Measurements from ENCODE around the gene ELOVL5.
A peak's percentile ranks its signal among the peaks of the same experiment; 100 is the strongest.
"Not testable (repeated sequence)": the region's sequence is repeated elsewhere in the genome, so short reads cannot be mapped to it uniquely, and the experiment has no call there.

ELOVL5 gene

DNA sequence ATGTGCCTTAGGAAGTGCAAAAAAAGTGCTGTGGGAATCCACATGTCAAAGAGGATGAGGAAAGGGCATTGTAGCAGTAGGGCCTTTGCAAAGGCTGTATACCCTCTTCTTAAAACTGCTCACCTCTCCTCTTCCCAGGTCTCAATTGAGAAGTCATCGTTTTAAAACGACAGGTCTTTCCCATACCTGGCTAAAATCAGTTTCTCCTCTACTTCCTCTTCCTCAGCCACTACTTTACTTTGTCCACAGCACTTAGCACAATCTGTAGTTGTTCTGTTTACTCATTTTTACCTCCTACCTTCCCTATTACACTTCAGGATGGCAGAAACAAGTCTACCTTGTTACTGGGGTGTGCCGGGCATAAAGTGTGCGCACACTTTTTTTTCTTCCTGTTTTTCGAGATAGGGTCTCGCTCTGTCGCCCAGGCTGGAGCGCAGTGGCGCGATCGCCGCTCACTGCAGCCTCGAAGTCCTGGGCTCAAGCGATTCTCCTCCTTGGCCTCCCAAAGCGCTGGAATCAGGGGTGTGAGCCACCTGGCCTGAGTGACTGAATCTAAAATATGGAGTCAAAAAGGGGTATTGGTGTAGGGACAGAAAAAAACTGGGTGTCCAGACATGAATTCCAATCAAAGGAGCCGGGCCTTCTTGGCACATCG lies 9.8 kb upstream of the ELOVL5 start:
- Histone ChIP-seq H3K4me1 (ENCODE audit: insufficient read depth, low read length) (peaks cover 6% of the 10 kb centered on the region), H3K27ac (ENCODE audit: low read depth, low read length) (peak overlapping the region; percentile 92), H3K4me3 (ENCODE audit: low read depth in 1 of 2, low read length in 2 of 2) (peak overlapping the region; percentile 53 to 57), H3K27me3 (ENCODE audit: control insufficient read depth in 1 of 2, insufficient read depth in 2 of 2, low read length in 2 of 2) (no peaks in the 10 kb centered on the region), H3K36me3 (ENCODE audit: insufficient read depth, low read length) (no peaks in the 10 kb centered on the region), H3K9ac (ENCODE audit: low read length) (peak overlapping the region; percentile 6), H3K9me3 (ENCODE audit: low read length) (no peaks in the 10 kb centered on the region)

DNA sequence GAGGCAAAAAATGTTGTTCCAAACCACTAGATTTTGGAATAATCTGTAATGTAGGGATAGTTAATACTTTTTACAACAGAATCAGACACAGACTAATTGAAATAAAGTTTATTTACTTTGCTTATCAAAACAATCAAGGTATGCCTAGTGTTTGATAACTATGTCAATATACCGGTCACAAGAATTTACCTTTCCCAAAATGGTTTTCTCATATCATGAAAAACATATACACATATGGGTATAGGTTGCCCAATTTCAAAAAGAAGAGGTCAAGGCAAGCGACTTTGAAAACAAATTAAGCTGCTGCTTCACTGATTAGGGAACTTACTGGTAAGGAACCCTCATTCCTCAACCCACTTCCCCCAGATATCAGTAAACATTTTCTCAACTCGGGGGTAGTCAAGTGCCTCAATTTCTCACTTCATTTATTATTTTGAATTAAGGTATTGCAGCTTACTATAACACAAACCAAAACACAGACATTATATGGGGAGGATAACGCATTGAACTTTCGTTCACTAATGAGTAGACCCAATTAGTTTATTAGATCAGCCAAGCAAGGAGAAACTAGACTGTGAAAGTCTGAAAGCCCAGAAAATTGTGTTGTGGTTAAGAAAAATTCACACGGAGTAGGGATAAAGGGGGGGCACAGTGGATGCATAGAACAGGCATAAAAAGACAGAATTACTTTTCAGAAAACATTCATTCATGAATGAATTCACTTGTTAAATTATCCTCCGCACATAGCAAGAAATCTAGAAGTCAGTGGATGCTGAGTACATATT lies 9.0 kb upstream of the ELOVL5 start:
- H3K36me3 ChIP-seq (ENCODE audit: insufficient read depth, low read length): no peaks in the 10 kb centered on the region
- H3K27ac ChIP-seq (ENCODE audit: low read depth, low read length): no peak overlapping the region
- H3K4me1 ChIP-seq (ENCODE audit: insufficient read depth, low read length): peaks cover 6% of the 10 kb centered on the region
- no peaks in the 10 kb centered on the region for H3K27me3 ChIP-seq (ENCODE audit: control insufficient read depth in 1 of 2, insufficient read depth in 2 of 2, low read length in 2 of 2)
- H3K4me3 ChIP-seq (ENCODE audit: low read depth in 1 of 2, low read length in 2 of 2): no peak overlapping the region
- no peaks in the 10 kb centered on the region for H3K9me3 ChIP-seq (ENCODE audit: low read length)
- H3K9ac ChIP-seq (ENCODE audit: low read length): no peak overlapping the region

DNA sequence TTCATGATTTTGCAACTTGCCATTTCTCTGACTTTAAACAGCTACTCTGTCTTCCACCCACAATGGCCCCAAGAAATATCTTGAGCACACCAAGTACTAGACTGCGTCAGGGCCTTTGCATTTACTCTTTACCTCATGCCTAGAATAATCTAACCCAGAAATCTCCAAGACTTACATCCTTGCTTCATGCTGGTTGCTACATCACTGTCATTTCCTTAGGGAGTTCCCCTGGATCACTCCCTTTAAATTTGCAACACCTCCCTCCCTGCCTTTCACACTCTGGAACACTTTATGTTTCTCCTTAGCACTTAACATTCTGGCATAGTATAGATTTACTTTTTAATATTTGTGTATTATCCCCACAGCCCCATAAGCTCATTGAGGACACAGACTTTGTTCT lies 4.9 kb upstream of the ELOVL5 start:
- no peak overlapping the region for H3K4me3 ChIP-seq (ENCODE audit: low read depth in 1 of 2, low read length in 2 of 2)
- H3K36me3 ChIP-seq (ENCODE audit: insufficient read depth, low read length): no peaks in the 10 kb centered on the region
- H3K9me3 ChIP-seq (ENCODE audit: low read length): no peaks in the 10 kb centered on the region
- H3K9ac ChIP-seq (ENCODE audit: low read length): no peak overlapping the region
- peaks cover 11% of the 10 kb centered on the region for H3K4me1 ChIP-seq (ENCODE audit: insufficient read depth, low read length)
- no peaks in the 10 kb centered on the region for H3K27me3 ChIP-seq (ENCODE audit: control insufficient read depth in 1 of 2, insufficient read depth in 2 of 2, low read length in 2 of 2)
- H3K27ac ChIP-seq (ENCODE audit: low read depth, low read length): no peak overlapping the region

DNA sequence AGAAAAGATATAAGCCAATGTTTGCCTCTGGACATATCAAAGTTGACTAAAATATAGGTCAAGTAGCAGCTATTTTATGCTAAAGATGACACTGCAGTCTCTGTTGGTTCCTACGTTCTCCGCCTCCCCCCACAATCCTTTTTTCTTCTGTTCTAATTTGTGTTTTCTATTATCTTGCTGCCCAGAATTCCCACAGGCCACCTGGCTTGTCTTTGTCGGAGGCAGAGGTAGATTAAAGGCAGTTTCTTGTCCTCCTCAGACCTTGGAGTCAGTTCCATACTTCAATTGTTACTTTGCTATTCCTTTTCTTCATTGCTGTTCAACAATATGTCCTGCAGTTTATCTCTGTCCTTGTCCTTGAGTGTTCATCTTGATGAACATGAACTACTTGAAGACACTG lies 3.6 kb upstream of the ELOVL5 start:
- Histone ChIP-seq H3K27ac (ENCODE audit: low read depth, low read length) (no peak overlapping the region), H3K4me1 (ENCODE audit: insufficient read depth, low read length) (peaks cover 7% of the 10 kb centered on the region), H3K36me3 (ENCODE audit: insufficient read depth, low read length) (no peaks in the 10 kb centered on the region), H3K9ac (ENCODE audit: low read length) (no peak overlapping the region), H3K27me3 (ENCODE audit: control insufficient read depth in 1 of 2, insufficient read depth in 2 of 2, low read length in 2 of 2) (no peaks in the 10 kb centered on the region), H3K9me3 (ENCODE audit: low read length) (no peaks in the 10 kb centered on the region), H3K4me3 (ENCODE audit: low read depth in 1 of 2, low read length in 2 of 2) (no peak overlapping the region)

DNA sequence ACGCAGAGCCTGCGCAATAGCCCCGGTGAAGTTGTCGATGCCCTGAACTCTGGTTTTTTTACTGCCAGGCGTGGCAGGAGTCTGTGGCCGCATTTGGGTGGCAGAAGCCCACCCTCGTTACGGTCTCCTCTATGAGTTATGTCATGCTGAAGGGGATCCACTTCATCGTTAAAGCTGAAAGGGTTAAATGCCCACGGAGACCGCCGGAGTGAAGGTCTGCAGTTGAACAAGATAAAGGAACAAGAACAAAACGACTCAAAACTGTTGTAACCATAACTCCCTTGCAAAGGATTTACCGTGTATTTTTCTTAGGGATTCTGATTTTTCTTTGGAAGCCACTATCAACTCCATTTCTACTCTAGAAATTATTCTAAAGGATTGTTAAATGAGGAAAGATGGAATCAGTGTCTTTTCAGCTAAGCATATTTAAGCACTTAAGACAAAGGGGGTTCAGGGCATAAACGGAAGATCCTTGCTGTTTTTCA lies 501 bp upstream of the ELOVL5 start:
- Histone ChIP-seq H3K27me3 (ENCODE audit: control insufficient read depth in 1 of 2, insufficient read depth in 2 of 2, low read length in 2 of 2) (no peaks in the 10 kb centered on the region), H3K4me3 (ENCODE audit: low read depth in 1 of 2, low read length in 2 of 2) (peak overlapping the region; percentile 62 to 66), H3K9ac (ENCODE audit: low read length) (peak overlapping the region; percentile 63), H3K36me3 (ENCODE audit: insufficient read depth, low read length) (no peaks in the 10 kb centered on the region), H3K9me3 (ENCODE audit: low read length) (no peaks in the 10 kb centered on the region), H3K27ac (ENCODE audit: low read depth, low read length) (peak overlapping the region; percentile 95), H3K4me1 (ENCODE audit: insufficient read depth, low read length) (peaks cover 17% of the 10 kb centered on the region)

DNA sequence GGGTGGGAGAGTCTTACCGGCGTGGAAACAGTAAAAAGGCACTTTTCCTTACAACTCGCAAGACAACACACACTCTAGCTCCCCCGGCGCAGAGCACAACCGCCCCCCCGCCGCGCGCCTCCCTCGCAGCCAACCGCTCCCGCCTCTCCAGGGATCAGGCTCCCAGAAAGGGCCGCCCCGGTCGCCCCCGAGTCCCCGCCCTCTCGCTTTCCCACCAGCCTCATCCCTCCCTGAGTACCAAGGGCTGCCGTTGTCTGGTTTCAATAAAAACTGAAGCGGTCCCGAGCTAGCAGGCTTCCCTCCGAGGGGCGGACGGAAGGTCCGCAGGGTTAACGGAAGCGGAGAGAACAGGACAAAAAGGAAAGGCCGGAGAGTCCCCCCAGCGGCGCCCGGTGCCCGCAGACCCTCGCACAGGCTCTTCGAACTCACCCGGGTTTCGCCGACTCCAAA lies 804 bp downstream of the ELOVL5 start:
- Histone ChIP-seq H3K27me3 (ENCODE audit: control insufficient read depth in 1 of 2, insufficient read depth in 2 of 2, low read length in 2 of 2) (no peaks in the 10 kb centered on the region), H3K9ac (ENCODE audit: low read length) (peak overlapping the region; percentile 72), H3K36me3 (ENCODE audit: insufficient read depth, low read length) (no peaks in the 10 kb centered on the region), H3K9me3 (ENCODE audit: low read length) (no peaks in the 10 kb centered on the region), H3K4me1 (ENCODE audit: insufficient read depth, low read length) (peaks cover 17% of the 10 kb centered on the region), H3K27ac (ENCODE audit: low read depth, low read length) (peak overlapping the region; percentile 95), H3K4me3 (ENCODE audit: low read depth in 1 of 2, low read length in 2 of 2) (peak overlapping the region; percentile 62 to 66)

DNA sequence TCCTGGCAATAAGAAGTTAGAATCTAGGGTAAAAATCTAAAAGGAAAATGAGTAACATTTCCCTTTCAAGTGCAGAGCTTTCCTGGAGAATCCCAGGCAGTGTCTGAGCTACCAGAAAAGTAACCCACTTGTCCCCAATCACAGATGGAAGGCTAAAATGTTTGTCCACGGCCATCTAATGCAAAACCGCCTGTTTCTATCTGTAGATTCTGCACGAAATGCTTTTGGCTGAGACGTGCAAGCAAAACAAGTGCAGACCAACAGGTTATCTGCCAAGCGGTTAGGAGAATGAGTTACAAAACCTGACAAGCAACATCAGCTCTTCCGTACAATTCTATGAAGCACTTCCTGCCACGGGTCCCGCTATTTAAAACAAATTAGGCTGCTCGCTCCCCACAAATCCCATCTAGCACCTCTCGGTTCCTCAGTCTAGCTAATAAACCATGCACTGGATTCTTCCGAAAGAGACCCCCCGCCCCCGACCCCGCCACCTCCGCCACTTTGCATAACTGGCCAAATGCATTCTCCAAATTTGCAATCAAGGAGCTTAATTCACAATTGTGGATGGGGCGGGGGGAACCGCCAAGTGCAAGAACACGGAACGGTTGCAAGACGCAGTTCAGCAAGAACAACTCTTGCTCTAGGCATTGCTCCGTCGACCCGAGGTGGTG lies 1.4 kb downstream of the ELOVL5 start:
- Histone ChIP-seq H3K4me3 (ENCODE audit: low read depth in 1 of 2, low read length in 2 of 2) (peak overlapping the region; percentile 62 to 66), H3K4me1 (ENCODE audit: insufficient read depth, low read length) (peaks cover 22% of the 10 kb centered on the region), H3K9ac (ENCODE audit: low read length) (no peak overlapping the region), H3K27me3 (ENCODE audit: control insufficient read depth in 1 of 2, insufficient read depth in 2 of 2, low read length in 2 of 2) (no peaks in the 10 kb centered on the region), H3K27ac (ENCODE audit: low read depth, low read length) (peak overlapping the region; percentile 95), H3K9me3 (ENCODE audit: low read length) (no peaks in the 10 kb centered on the region), H3K36me3 (ENCODE audit: insufficient read depth, low read length) (no peaks in the 10 kb centered on the region)

DNA sequence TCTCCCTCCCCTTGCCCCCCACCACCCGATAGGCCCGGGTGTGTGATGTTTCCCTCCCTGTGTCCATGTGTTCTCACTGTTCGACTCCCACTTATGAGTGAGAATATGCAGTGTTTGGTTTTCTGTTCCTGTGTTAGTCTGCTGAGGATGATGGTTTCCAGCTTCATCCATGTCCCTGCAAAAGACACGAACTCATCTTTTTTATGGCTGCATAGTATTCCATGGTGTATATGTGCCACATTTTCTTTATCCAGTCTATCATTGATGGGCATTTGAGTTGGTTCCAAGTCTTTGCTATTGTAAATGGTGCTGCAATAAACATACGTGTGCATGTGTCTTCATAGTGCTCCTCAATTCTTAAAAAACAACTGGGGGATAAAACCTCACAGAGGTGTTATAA lies 2.7 kb downstream of the ELOVL5 start:
- H3K27ac ChIP-seq (ENCODE audit: low read depth, low read length); H3K9ac ChIP-seq (ENCODE audit: low read length); H3K36me3 ChIP-seq (ENCODE audit: insufficient read depth, low read length); H3K9me3 ChIP-seq (ENCODE audit: low read length); H3K27me3 ChIP-seq (ENCODE audit: control insufficient read depth in 1 of 2, insufficient read depth in 2 of 2, low read length in 2 of 2); H3K4me3 ChIP-seq (ENCODE audit: low read depth in 1 of 2, low read length in 2 of 2): not testable (repeated sequence)
- H3K4me1 ChIP-seq (ENCODE audit: insufficient read depth, low read length): peaks cover 30% of the 10 kb centered on the region

DNA sequence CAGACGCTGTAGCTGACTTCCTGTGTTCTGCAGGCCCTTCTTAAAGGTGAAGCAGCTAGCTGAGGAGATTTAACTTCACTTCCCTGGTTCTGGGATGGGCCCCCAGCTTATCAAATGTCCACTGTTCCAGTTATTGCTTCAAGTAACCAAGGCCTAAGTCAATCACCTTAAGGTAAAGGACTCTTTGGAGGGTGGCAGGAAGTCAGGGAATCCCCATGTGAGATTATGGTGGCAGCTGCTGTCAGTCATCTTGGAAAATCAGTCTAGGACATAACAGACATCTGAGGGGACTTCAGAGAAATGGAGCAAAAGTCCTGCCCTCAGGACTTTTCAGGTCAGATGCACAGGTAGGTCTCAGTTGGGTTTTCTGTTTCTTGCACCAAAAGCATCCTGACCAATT lies 3.8 kb downstream of the ELOVL5 start:
- Histone ChIP-seq H3K4me3 (ENCODE audit: low read depth in 1 of 2, low read length in 2 of 2) (no peak overlapping the region), H3K36me3 (ENCODE audit: insufficient read depth, low read length) (no peaks in the 10 kb centered on the region), H3K27me3 (ENCODE audit: control insufficient read depth in 1 of 2, insufficient read depth in 2 of 2, low read length in 2 of 2) (no peaks in the 10 kb centered on the region), H3K4me1 (ENCODE audit: insufficient read depth, low read length) (peaks cover 30% of the 10 kb centered on the region), H3K9ac (ENCODE audit: low read length) (no peak overlapping the region), H3K27ac (ENCODE audit: low read depth, low read length) (no peak overlapping the region), H3K9me3 (ENCODE audit: low read length) (no peaks in the 10 kb centered on the region)

DNA sequence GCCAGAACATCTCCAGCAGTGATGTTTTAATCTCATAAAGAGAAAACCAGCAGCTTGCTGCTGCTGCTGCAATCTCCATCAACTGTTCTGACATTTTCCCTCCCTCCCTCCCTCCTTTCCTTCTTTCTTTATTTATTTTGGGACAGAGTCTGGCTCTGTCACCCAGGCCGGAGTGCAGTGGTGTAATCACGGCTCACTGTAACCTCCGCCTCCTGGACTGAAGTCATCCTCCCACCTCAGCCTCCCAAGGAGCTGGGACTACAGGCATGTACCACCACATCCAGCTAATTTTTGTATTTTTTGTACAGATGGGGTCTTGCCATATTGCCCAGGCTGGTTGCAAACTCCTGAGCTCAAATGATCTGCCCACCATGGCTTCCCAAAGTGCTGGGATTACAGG lies 5.7 kb downstream of the ELOVL5 start:
- no peaks in the 10 kb centered on the region for H3K36me3 ChIP-seq (ENCODE audit: insufficient read depth, low read length)
- no peaks in the 10 kb centered on the region for H3K27me3 ChIP-seq (ENCODE audit: control insufficient read depth in 1 of 2, insufficient read depth in 2 of 2, low read length in 2 of 2)
- no peak overlapping the region for H3K9ac ChIP-seq (ENCODE audit: low read length)
- peaks cover 37% of the 10 kb centered on the region for H3K4me1 ChIP-seq (ENCODE audit: insufficient read depth, low read length)
- no peaks in the 10 kb centered on the region for H3K9me3 ChIP-seq (ENCODE audit: low read length)
- no peak overlapping the region for H3K27ac ChIP-seq (ENCODE audit: low read depth, low read length)
- H3K4me3 ChIP-seq (ENCODE audit: low read depth in 1 of 2, low read length in 2 of 2): no peak overlapping the region

DNA sequence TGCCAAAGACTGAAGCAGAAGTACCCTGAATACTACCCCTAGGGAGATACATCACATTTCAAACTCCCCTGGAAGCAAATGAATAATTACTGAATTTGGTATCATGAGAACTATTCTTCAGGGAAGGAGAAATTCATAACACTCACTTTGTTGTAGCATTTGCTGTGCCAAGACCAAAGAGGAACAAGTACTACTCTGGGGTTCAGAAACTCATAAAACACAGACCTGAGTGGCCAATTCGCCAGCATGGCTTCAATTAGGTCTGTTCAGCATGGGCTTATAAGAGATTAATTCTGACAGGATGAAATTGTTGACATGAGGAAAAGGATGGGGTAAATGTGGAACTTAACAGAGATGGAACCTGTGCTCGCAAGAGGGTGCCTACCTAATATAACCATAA lies 6.5 kb downstream of the ELOVL5 start:
- Histone ChIP-seq H3K9ac (ENCODE audit: low read length) (no peak overlapping the region), H3K27me3 (ENCODE audit: control insufficient read depth in 1 of 2, insufficient read depth in 2 of 2, low read length in 2 of 2) (no peaks in the 10 kb centered on the region), H3K4me1 (ENCODE audit: insufficient read depth, low read length) (peaks cover 37% of the 10 kb centered on the region), H3K36me3 (ENCODE audit: insufficient read depth, low read length) (no peaks in the 10 kb centered on the region), H3K4me3 (ENCODE audit: low read depth in 1 of 2, low read length in 2 of 2) (no peak overlapping the region), H3K9me3 (ENCODE audit: low read length) (no peaks in the 10 kb centered on the region), H3K27ac (ENCODE audit: low read depth, low read length) (no peak overlapping the region)
